ENCODE measurements around the gene MAPKAPK5. TPM values are rescaled to one million over a fixed set of nuclear protein-coding genes. Genes with fewer than 3 reads are reported as not detected.

MAPKAPK5 gene
- total RNA-seq, 2 donors from 2014 or later, result 76.1 to 86.4 TPM

DNA sequence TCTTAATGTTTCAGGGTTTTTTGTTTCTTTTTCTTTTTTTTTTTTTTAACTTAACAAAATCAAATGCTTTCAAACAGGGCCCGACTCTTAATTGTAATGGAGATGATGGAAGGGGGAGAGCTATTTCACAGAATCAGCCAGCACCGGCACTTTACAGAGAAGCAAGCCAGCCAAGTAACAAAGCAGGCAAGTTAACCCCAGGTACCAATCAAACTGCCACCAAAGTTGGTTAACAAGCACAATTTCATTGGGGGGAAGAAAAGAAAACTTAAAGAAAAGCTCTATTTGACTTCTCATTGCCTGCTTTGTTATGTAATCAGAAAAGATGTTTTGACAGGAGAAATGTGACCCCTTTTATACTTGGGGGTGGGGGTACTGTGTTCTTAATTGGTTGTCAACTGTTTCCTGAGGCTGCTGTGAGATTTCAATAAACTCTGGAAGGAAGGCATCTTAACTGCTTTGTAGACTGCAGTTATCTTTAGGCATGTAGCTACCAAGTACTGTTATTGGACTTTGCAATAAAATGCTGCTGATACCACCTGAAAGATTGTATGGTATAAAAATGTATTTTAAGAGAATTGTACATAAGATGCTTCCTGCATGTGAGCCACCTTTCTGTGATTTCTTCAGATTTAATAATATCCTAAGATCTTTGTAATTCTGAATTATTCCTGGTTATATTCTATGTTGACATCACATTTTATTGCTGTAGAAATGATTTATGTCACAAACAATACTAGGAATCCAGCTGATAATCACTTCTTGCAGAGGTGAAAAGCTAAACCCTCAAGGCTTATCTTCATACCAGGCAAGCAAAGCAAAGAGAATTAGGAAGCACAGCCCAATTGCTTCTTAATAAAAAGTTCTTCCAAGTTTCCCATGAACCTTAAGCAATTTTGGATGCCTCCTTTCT, 26.9 kb downstream of the MAPKAPK5 start:
- intact Hi-C loops (cut with DNase I, micrococcal nuclease), result no loop called here
- DNase-seq (no peak), ATAC-seq (no peak)

DNA sequence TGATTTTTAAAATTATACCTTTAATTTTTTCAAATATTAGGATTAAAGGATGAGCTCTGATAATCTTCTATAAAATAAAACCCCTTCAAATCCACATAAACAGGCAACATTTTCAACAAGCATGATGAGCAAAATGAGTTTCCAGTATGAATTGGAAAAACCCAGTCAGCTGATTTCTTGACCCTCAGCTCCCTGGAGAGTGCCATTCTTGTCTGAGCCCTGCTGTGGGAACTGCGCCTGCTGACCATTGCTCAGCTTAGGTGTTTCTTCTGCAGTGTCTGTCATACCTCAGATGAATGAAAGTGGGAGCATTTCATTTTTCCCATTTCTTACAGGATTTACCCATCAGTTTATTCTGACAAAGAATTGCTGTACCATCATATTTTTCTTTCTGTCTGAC, 27.6 kb downstream of the MAPKAPK5 start:
- DNase-seq (no peak), ATAC-seq (no peak)
- intact Hi-C loops (cut with DNase I, micrococcal nuclease), result no loop called here

DNA sequence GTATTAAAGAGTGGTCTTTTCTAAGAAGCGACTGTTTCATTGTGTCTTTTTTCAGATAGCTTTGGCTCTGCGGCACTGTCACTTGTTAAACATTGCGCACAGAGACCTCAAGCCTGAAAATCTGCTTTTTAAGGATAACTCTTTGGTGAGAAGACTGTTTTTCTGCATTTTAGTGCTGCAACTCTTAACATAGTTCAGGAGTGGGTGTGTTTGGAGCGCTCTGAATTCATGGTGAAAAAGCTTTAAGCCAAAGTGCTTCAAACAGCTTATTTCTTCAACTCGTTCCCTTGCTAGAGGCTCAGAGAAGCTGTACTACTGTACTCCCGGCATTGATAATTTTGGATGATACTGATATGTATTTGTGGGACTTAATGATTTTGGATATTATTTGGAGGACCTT, 28.2 kb downstream of the MAPKAPK5 start:
- DNase-seq (no peak), ATAC-seq (no peak)
- intact Hi-C loops (cut with DNase I, micrococcal nuclease), result no loop called here

DNA sequence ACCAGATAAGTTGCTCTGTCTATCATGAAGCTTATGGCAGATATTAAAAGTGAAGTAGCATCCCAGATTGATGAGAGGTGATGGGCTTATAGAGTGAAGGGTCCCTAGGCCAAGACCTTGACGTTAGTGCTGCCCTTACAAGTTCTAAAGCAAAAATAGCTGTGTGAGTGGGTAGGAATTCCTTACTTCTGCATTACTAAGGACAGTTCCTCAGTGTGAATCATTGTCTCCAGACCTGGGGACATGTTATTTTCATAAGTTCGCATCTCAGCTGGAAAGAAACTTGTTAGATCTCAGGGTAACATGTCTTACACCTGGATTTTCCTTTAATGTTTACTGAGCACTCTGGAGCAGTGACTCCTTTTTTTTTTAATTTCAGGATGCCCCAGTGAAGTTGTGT, 28.7 kb downstream of the MAPKAPK5 start:
- intact Hi-C loops (cut with DNase I, micrococcal nuclease), result no loop called here
- ATAC-seq, result no peak
- DNase-seq, result no peak

DNA sequence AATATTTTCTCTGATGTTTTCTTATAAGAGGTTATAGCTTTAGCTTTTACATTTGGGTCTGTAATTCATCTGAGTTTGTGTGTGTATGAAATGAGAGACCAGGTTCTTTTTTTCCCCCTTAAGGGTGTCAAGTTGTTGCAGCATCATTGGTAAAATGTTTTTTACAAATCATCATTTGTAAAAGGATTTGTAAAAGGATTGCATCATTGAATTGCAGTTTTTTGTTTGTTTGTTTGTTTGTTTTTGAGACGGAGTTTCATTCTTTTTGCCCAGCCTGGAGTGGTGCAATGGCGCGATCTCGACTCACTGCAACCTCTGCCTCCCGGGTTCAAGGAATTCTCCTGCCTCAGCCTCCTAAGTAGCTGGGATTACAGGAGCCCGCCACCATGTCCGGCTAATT, 31.1 kb downstream of the MAPKAPK5 start:
- intact Hi-C loops (cut with DNase I, micrococcal nuclease), result no loop called here
- ATAC-seq, result no peak
- no peak for DNase-seq

DNA sequence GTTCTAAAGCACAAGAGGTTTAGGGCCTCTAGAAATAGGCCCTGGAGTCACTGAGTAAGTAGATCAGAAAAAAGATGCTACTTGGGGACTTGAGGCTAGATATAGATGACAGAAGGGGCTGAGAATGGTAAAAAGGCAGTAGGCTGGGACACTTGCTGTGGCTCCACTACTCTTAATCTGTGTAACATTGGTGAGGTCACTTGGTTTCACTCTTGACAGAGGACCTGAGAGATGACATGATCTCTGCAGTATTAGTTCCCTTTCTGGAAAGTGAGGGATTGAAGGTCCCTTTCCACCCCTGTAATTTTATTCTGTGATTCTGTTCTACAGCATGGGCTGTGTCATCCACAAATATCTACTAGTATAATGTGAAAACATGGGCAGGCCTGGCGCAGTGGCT, 39.7 kb downstream of the MAPKAPK5 start:
- ATAC-seq (no peak), DNase-seq (no peak)
- intact Hi-C loops (cut with DNase I, micrococcal nuclease), result no loop called here

DNA sequence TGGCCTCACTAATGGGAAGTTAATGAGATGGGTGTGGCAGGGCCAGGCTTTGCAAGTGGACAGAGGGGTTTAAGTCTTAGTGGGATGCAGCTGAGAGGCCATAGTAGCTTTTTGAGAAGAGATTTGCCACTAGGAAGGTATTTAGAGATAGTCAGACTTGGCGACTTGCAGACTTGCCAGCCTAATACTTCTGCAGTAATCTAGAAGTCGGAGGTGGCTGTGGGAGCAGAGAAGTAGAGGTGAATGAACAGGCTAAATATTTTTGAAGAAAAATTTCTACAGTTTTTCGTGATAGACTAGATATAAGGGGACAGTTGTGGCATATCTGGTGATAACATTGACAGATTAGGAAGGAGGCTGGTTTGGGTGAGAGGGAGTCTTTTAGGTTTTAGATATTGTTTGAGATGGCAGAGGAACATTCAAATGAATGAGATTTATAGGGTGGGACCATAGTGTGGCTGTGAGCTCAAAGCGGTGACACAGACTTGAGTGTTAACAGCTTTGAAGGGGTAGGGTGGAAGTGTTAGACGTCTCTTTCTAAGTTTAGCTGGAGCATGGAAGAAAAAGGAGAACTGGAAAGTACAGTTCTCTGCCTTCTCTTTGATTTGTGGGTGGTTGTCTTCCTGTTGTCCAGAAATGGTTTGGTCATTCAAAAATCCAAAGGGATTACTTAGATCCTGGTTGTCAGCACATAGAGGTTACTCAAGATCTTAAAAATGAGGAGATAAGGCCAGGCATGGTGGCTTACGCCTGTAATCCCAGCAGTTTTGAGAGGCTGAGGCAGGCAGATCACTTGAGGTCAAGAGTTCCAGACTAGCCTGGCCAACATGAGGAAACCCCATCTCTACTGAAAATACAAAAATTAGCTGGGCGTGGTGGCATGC, 44.9 kb downstream of the MAPKAPK5 start:
- ATAC-seq (no peak), DNase-seq (no peak)
- intact Hi-C loops (cut with DNase I, micrococcal nuclease), result no loop called here

DNA sequence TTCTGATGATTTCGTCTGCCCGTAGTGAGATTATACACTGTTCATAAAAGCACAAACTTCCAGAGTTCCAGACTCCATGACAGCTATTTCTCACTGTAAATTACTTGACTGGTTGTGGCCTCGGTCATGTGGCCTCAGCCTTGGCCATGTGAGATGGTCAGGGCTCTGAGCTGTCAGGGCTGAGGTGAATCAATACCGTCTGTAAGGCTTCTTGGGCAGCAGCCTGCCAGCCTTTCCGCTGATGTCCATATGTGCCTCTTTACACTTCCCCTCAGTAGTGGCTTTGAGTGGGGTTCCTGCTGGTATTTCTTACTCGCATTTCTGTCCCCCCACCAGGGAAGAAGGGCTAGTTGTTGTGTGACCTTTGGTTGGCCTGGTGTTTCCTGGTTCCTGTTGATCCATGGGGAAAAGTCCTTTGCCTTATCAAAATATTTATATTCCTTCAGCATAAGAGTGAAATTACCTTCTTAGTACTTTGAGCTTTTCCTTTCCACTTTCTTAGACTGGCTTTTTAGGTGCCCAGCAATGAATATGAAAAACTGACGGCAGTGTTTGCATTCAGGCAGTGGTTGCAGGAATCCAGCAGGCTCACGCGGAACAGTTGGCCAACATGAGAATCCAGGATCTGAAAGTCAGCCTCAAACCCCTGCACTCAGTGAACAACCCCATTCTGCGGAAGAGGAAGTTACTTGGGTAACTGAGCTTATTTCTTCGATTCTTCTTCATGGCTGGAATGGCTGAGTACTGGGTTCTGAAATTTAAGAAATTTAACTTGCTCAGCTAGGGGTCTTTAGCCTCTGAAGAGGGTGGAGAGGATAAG, 46.1 kb downstream of the MAPKAPK5 start:
- intact Hi-C loops (cut with DNase I, micrococcal nuclease), result no loop called here
- ATAC-seq (peak; percentile 25), DNase-seq (no peak)

DNA sequence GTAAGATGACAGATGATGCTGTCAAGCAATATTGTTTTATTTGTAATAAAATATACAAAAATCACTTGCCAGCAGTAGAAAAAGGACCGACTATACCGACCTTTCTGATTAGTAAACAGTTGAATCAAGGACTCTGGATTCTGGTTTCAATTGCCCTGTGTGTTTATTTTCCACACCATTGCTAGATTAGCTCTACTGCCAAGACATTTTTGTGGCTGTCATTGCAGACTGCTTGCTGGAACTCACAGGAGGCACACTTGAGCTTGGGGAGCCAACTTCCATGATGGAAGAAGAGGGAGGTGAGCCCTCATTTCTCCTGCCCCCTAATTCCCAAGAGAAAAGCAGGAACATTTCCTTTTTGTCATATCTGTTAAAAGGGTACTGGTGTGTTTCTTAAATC, 51.3 kb downstream of the MAPKAPK5 start:
- ATAC-seq, result no peak
- no peak for DNase-seq
- intact Hi-C loops (cut with DNase I, micrococcal nuclease), result no loop called here

DNA sequence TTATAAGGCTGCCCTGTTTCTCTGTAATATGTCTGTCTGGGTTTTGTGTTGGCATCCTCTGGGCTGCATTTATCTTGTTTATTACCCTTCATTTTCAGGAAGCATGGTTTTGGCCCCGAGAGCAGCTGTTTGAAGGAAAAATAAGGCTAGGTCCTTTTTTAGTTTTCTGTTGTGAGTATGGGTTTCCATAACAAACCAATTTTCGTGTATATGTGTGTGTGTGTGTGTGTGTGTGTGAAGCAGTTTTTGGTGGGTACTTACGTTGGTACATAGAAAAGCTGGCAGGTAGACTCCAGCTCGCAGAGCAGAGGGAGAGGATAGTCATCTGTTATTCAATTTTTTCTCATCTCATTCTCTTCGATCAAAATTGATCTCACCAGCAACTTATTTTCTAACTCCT, 52.5 kb downstream of the MAPKAPK5 start:
- ATAC-seq (no peak), DNase-seq (no peak)
- intact Hi-C loops (cut with DNase I, micrococcal nuclease), result no loop called here

DNA sequence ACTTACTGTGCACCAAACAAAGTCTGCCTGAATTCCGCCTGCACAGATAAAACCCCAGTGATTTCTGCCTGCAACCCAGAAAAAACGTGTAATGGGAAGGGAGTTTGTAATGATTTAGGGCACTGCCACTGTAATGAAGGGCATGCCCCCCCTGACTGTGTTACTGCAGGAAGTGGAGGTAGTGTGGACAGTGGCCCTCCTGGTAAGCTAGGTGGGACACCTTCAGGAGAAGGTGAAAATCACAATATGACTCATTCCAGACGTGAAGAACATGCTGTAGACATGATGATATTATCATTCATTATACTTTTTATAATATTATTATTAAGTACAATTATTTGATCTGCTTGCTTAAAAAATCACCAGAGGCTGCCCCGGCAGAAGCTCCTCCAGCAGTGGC, 59.2 kb downstream of the MAPKAPK5 start:
- intact Hi-C loops (cut with DNase I, micrococcal nuclease), result no loop called here
- peak; percentile 31 for ATAC-seq

DNA sequence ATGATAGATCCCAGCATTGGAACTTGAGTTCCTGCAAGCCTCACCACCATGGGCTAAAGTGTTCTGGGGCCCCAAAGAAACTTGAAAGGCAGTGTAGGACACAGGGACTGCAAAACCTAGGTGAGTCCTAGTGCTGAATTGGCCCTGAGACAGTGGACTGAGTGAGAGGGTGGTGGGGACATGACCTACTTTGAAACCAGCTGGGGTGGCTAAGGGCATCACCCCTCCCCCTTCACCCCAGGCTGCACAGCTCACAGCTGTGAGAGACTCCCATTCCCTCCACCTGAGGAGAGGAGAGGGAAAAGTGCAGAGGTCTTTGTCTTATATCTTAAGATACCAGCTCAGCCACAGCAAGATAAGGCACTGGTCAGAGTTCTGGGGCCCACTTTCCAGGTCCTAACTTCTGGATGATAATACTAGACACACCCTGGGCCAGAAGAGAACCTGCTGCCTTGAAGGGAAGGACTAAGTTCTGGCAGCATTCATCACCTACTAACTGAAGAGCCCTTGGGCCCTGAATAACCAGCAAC, 62.5 kb downstream of the MAPKAPK5 start:
- ATAC-seq (no peak), DNase-seq (no peak)
- intact Hi-C loops (cut with DNase I, micrococcal nuclease), result no loop called here

More for the DNA sequence above, 59.2 kb downstream of the MAPKAPK5 start:
- DNase-seq, result no peak

DNA sequence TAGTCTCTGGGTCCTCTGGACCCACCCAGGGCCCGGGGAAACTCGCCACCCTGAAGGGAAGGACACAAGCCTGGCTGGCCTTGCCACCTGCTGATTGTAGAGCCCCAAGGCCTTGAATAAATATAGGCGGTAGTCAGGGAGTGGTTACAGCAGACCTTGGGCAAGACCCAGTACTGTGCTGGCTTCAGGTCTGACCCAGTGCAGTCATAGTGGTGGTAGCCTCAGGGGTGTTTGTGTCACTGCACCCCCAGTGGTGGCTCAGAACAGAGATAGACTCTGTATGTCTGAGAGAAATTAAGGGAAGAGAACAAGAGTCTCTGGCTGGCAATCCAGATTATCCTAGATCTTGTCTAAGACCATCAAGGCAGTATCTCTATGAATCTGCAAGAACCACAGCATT, 63.5 kb downstream of the MAPKAPK5 start:
- ATAC-seq, result peak; percentile 15
- DNase-seq, result no peak
- intact Hi-C loops (cut with DNase I, micrococcal nuclease), result no loop called here

DNA sequence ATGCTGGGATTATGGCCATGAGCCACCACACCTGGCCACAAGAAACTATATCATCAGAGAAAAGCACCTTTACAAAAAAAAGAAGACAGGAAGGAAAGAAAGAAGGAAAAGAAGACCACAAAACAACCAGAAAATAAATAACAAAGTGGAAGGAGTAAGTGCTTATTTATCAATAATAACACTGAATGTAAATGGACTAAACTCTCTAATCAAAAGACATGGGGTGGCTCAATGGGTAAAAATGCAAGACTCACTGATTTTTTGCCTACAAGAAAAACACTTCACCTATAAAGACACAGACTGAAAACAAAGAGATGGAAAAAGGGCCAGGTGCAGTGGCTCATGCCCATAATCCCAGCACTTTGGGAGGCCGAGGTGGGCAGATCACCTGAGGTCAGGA, 65.7 kb downstream of the MAPKAPK5 start:
- intact Hi-C loops (cut with DNase I, micrococcal nuclease), result no loop called here
- ATAC-seq, result no peak
- DNase-seq, result no peak

DNA sequence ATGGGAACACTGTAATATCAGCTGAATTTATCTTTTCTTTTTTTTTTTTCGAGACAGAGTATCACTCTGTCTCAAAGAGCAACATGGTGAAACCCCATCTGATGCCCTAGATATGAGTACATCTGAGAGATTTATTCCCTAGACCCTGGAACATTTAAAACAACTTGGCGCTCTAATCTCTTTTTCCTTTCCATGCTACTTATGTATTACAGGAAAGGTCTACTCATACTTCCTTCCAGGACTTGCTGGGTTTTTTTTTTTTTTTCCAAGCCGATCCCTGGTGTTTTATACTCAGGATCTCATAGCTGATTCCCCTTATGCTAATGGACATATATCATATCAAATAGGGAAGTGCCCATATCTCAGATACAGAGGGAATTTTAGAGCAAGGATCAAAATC, 83.1 kb downstream of the MAPKAPK5 start:
- intact Hi-C loops (cut with DNase I, micrococcal nuclease), result no loop called here
- DNase-seq, result no peak
- no peak for ATAC-seq

DNA sequence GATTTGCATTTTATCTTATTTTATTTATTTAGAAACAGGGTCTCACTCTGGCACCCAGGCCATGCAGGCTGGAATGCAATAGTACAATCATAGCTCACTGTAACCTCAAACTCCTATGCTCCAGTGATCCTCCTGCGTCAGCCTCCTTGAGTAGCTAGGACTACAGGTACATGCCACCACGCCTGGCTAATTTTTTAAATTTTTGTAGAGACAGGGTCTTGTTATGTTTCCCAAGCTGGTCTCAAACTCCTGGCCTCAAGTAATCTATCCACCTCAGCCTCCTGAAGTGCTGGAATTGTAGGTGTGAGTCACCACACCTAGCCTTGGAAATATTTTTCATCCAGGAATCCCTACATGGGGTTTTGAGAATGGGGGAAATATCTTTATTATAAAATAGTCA, 84.6 kb downstream of the MAPKAPK5 start:
- no peak for ATAC-seq
- intact Hi-C loops (cut with DNase I, micrococcal nuclease), result no loop called here

DNA sequence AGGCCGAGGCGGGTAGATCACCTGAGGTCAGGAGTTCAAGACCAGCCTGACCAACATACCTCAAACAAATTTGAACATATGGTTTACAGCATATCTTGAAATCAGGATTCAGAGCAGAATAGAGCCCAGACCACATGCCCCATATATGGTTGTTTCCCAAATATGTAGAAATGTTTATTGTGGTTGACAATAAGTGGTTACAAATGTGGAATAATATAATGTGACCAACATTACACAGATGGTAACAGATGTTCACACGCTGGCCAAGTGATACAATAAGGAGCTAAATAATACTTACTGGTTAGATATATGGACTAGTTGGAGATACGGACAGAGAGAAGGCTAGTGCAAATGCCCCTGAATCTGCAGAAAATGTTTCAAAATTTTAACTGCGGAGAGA, 85.3 kb downstream of the MAPKAPK5 start:
- intact Hi-C loops (cut with DNase I, micrococcal nuclease), result no loop called here
- DNase-seq (no peak), ATAC-seq (no peak)

More for the DNA sequence above, 84.6 kb downstream of the MAPKAPK5 start:
- no peak for DNase-seq

DNA sequence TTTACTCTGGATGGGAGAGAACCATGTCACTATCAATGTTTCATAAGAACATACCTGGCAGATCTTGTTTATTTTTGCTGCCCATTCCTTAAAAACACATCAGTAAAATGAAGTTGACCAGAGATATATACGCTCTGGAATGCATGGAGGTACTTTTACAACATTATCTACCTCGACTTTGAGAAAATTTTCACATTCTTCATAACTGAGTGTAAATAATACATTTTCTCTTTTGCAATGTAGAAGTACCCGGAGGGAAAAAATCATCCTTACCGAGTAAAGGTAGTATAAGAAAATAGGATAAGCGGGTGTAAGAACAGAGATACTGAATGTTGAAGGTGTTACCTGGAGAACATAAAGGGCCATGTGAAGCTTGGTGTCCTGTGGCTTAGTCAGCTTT, 90.2 kb downstream of the MAPKAPK5 start:
- intact Hi-C loops (cut with DNase I, micrococcal nuclease), result no loop called here
- DNase-seq (no peak), ATAC-seq (no peak)

DNA sequence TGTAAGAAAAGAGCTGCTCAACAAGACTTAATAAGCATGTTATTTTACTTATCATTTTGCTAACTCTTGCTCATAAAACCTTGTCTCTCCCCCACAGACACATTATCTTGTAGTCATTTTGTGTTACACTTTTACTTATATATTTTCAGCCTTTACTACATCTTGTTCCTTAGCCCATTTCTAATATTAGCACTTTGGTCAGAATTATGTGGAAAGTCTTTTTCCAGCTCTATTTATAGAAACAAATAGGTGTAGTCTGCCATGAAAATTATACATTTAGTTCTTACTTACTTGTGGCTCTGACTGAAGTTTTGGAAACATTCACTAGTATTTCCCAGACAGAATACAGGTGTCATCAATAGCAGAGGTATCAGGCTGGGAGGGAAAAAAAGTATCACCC, 94.8 kb downstream of the MAPKAPK5 start:
- DNase-seq, result no peak
- ATAC-seq, result no peak
- intact Hi-C loops (cut with DNase I, micrococcal nuclease), result no loop called here
